GM13976 (cell line): ENCODE results near the gene PARVB.

Experiments used
- DNase-seq: peaks from one replicate; pipeline ENCODE4 v3.0.0; 2012; ENCODE audit warnings: low spot score
- in situ Hi-C: fragments of 300-500 bp; cut with MboI; formaldehyde crosslinking; loops from one replicate; pipeline ENCODE4 v1.12.0; 2022; ENCODE audit warnings: low sequenced_read_pairs, mixed read lengths, inconsistent platforms; ENCODE audit not compliant: unreplicated experiment
- TF ChIP-seq, protein P1 (sequence below): IDR thresholded peaks from 2 replicates; pipeline ENCODE4 v1.5.1; 2012; ENCODE audit warnings: borderline replicate concordance, mild to moderate bottlenecking; ENCODE audit not compliant: insufficient read depth; ENCODE audit errors: extremely low read depth, missing control alignments, control extremely low read depth

Gene PARVB

DNA sequence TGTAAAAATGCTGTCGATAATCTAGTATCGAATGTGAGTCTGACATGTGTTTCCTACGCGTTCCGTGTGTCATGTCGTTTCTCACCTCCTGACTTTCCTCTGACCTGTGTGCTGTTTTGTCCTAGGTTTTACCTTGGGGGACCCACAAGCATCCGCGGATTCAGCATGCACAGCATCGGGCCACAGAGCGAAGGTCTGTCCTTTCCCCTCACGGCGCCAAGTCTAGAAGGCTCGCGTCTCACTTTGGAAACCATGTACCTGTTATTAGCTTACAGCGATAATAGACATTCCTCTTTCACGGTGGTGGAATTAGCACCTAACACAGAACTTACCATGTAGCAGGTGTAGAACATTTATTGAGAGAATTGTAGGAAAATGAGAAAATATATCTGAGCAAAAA is 40.3 kb upstream of the PARVB start:
- TF ChIP-seq, protein P1, sequence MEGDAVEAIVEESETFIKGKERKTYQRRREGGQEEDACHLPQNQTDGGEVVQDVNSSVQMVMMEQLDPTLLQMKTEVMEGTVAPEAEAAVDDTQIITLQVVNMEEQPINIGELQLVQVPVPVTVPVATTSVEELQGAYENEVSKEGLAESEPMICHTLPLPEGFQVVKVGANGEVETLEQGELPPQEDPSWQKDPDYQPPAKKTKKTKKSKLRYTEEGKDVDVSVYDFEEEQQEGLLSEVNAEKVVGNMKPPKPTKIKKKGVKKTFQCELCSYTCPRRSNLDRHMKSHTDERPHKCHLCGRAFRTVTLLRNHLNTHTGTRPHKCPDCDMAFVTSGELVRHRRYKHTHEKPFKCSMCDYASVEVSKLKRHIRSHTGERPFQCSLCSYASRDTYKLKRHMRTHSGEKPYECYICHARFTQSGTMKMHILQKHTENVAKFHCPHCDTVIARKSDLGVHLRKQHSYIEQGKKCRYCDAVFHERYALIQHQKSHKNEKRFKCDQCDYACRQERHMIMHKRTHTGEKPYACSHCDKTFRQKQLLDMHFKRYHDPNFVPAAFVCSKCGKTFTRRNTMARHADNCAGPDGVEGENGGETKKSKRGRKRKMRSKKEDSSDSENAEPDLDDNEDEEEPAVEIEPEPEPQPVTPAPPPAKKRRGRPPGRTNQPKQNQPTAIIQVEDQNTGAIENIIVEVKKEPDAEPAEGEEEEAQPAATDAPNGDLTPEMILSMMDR: no peak
- no peak for DNase-seq
- in situ Hi-C loops: loop anchor here (25.0 kb wide), 2 partner anchors 403 to 653 kb away; no protein-coding TSS in a partner anchor

DNA sequence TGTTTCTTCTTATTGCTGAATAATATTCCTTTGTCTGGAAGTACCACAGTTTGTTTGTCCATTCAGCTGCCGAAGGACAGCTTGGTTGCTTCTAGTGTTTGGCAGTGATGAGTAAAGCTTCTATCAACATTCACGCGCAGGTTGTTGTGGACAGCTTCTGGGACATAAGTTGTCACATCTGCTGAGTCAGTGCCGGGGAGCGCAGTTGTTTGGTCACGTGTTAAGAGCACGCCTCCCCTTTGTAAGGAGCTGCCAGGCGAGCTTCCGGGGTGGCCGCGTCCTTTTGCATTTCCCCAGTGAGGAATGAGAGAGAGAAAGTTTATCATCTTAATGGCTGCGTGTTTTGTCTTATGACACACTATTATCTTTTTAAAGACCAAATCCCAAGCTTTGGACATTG is 38.6 kb upstream of the PARVB start:
- DNase-seq: no peak
- in situ Hi-C loops: loop anchor here (25.0 kb wide), 2 partner anchors 402 to 652 kb away; no protein-coding TSS in a partner anchor
- TF ChIP-seq, protein P1: no peak

DNA sequence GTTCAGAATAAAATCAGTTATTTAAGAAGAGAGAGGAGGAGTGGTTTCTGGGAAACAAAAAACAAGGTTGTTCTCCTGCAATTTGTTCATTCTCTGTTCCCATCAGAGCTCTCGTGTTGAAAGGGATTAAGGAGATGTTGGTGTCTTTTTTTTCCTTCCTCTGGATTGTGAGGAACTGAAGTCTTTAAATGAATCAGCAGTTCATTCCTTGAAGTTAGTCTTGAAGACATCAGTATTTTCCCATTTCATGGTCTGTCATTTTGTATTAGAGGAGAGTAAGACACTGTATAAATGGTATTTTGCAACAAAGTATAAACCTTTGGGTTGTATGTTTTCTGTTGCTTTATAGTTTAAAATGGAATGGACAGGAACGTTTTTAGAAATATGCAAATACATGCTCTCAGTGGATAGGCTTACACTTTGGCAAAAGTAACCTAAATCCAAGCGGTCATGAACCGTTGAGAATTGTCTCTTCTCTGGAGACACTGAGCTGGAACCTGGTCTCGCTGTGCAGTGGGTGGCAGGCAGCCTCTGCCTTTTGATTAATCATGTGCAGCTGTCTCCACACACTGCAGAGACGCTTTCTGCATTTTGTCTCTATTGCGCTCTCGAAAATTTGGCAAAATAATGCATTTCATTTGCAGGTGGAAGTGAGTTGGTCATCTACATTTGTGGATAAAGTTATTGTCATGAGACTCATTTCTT is 35.8 kb upstream of the PARVB start:
- no peak for DNase-seq
- TF ChIP-seq, protein P1: no peak
- in situ Hi-C loops: loop anchor here (25.0 kb wide), 2 partner anchors 399 to 649 kb away; no protein-coding TSS in a partner anchor

DNA sequence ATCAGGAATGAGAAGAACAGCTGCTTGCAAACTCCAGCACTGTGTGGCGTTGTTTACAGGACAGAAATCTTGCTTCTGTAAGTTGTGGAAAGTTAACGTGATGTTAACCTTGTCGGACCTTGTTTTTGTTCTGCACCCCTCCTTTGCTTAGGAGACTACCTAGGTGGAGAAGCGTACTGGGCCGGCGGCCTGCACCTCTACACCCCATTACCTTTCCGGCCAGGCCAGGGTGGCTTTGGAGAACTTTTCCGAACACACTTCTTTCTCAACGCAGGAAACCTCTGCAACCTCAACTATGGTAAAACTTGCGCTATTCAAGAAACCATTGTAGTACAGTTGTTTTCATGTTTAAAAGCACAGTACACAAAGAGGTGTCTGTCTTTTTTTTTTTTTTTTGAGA is 35.1 kb upstream of the PARVB start:
- TF ChIP-seq, protein P1: no peak
- in situ Hi-C loops: loop anchor here (25.0 kb wide), 2 partner anchors 398 to 648 kb away; no protein-coding TSS in a partner anchor
- no peak for DNase-seq

DNA sequence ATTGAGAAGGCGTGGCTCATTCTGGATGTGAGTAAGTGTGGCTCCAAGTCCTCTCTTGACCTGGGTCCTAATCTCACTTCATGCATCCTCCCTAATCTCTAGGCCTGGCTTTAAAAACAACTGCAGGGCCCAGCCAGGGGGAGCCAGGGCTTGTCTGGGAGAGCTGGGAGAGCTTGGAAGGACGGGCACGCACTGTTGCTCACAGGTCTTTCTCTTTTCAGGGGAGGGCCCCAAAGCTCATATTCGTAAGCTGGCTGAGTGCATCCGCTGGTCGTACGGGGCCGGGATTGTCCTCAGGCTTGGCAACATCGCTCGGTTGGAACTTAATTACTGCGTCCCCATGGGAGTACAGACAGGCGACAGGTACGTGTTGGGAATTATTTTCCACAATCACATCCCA is 34.1 kb upstream of the PARVB start:
- TF ChIP-seq, protein P1: no peak
- in situ Hi-C loops: loop anchor here (10.0 to 25.0 kb wide), 3 partner anchors 95 to 647 kb away; no protein-coding TSS in a partner anchor
- DNase-seq: no peak

DNA sequence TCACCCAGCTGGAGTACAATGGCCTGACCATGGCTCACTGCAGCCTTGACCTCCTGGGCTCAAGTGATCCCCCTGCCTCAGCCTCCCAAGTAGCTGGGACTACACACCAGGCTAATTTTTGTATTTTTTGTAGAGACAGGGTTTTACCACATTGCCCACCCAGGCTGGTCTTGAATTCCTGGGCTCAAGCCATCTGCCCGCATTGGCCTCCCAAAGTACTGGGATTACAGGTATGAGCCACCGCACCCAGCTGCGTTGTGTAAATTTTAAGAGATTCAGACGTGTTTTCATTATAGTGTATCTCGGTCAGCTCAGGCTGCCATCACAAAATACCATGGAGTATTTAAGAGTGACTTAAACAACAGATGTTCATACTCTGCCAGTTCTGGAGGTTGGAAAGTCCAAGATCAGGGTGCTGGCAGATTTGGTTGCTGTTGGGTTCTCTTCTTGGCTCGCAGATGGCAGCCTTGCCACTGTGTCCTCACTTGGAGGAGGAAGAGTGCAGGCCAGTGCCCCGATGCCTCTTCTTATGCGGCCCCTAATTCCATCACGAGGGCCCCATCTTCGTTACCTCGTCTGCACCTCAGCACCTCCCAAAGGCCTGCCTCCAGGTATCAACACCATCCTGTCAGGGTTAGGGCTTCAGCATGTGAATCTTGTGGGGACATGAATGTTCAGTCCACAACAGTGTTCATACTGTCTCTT is 32.6 kb upstream of the PARVB start:
- in situ Hi-C loops: loop anchor here (10.0 to 25.0 kb wide), 3 partner anchors 93 to 646 kb away; no protein-coding TSS in a partner anchor
- TF ChIP-seq, protein P1: no peak
- DNase-seq: no peak
